Stimulated activated CD8-positive, alpha-beta memory T cell treated with anti-CD3 and anti-CD28 coated beads, Interleukin-12 subunit alpha, Interleukin-12 subunit beta, amount 100 ng/mL, for 1 hour (primary cell): ENCODE data around the gene OBP2B.
"Not testable (repeated sequence)": the region's sequence is repeated elsewhere in the genome, so short reads cannot be mapped to it uniquely, and the experiment has no call there.

Source experiments
- DNase-seq: peaks from one replicate; pipeline ENCODE4 v3.0.0-alpha.2; 2020; ENCODE audit warnings: low read depth

The OBP2B gene

GRCh38 chr9:133238272-133238850, 29.3 kb upstream of the OBP2B start:
- DNase-seq = peak; percentile 4

GRCh38 chr9:133237035-133237731, 28.1 kb upstream of the OBP2B start:
- DNase-seq = no peak

GRCh38 chr9:133236291-133237034, 27.4 kb upstream of the OBP2B start:
- not testable (repeated sequence) for DNase-seq

- DNase-seq = no peak
These were observed 26.6 kb upstream of the OBP2B start for GRCh38 chr9:133235549-133236222.

GRCh38 chr9:133234577-133235322, 25.7 kb upstream of the OBP2B start:
- DNase-seq = no peak

- no peak for DNase-seq
These were observed 24.8 kb upstream of the OBP2B start for GRCh38 chr9:133233681-133234432.

GRCh38 chr9:133231934-133232568, 23.0 kb upstream of the OBP2B start:
- DNase-seq = not testable (repeated sequence)

- not testable (repeated sequence) for DNase-seq
These were observed 21.5 kb upstream of the OBP2B start for GRCh38 chr9:133230514-133230913.

- no peak for DNase-seq
These were observed 21.0 kb upstream of the OBP2B start for GRCh38 chr9:133230093-133230492.

- not testable (repeated sequence) for DNase-seq
These were observed 19.6 kb upstream of the OBP2B start for GRCh38 chr9:133228474-133229193.

GRCh38 chr9:133227996-133228395, 18.9 kb upstream of the OBP2B start:
- DNase-seq = not testable (repeated sequence)

- no peak for DNase-seq
These were observed 18.3 kb upstream of the OBP2B start for GRCh38 chr9:133227242-133227860.

- DNase-seq = no peak
These were observed 17.4 kb upstream of the OBP2B start for GRCh38 chr9:133226219-133227171.

GRCh38 chr9:133225171-133226011, 16.3 kb upstream of the OBP2B start:
- no peak for DNase-seq

- no peak for DNase-seq
These were observed 15.7 kb upstream of the OBP2B start for GRCh38 chr9:133224762-133225161.

- DNase-seq = not testable (repeated sequence)
These were observed 14.2 kb upstream of the OBP2B start for GRCh38 chr9:133223159-133223756.

GRCh38 chr9:133221994-133222393, 12.9 kb upstream of the OBP2B start:
- DNase-seq = not testable (repeated sequence)
